Stimulated activated CD4-positive, alpha-beta T cell treated with anti-CD3 and anti-CD28 coated beads, Interleukin-1b, Interleukin-23, amount 100 ng/mL, for 4 hours (primary cell): ENCODE data around the gene NEUROD2.
A peak's percentile ranks its signal among the peaks of the same experiment; 100 is the strongest.

Experiments
- DNase-seq, 2 donors: peaks; one replicate each; pipeline ENCODE4 v3.0.0-alpha.2; 2020; ENCODE audit warnings: low read depth in 2 of 2

The NEUROD2 gene

DNA sequence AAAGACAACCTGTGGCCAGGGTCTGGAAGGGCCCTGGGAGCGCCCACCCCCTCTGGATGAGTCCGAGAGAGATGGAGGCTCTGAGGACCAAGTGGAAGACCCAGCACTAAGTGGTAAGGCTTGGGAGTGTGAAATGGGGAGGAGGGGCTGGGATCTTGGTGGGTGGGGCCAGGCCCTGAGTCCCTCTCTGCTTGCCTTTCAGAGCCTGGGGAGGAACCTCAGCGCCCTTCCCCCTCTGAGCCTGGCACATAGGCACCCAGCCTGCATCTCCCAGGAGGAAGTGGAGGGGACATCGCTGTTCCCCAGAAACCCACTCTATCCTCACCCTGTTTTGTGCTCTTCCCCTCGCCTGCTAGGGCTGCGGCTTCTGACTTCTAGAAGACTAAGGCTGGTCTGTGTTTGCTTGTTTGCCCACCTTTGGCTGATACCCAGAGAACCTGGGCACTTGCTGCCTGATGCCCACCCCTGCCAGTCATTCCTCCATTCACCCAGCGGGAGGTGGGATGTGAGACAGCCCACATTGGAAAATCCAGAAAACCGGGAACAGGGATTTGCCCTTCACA, 28.0 kb upstream of the NEUROD2 start:
- DNase-seq = no peak

DNA sequence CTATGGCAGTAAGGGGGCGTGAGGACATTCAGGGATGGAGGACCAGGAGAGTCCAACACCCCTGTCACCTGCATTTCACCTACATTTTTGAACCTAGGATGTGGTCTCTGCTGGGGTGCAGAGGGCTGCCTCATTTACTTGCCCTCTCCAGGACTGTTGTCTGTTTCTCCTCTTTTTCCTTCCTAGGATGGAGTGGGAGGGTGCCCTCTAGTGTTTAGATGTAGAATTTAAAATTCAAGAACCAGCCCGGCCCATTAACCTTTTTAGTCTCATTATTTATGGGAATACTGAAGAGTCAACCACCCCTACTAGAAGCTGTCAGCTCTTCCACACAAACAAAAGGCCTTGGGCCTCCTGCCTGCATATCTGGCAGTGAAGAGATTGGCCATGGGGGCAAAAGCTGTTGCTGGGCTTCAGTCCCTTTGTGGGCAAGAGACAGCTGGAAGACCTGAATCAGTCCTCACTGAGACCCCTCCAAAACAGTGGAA, 26.7 kb upstream of the NEUROD2 start:
- DNase-seq = no peak

DNA sequence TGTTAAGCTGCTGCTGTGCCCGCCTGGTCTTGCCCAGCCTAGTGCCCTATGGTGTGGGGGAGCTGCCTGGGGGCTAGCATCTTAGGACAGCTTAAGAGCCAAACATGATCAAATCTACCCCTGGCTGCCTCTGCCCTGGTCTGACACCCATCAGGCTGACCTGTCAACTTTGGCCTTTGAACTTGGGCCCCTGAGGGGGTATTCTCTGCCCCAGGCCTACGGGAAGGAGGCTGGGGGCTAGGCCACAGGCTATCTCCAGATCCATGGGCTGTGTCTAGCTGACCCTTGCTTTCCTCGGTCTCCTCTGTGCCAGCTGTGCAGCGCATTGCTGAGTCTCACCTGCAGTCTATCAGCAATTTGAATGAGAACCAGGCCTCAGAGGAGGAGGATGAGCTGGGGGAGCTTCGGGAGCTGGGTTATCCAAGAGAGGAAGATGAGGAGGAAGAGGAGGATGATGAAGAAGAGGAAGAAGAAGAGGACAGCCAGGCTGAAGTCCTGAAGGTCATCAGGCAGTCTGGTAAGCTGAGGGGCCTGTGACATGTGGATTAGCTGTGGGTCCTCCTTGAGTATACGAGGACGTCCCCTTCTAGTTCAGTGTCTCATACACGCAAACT, 26.0 kb upstream of the NEUROD2 start:
- no peak for DNase-seq

DNA sequence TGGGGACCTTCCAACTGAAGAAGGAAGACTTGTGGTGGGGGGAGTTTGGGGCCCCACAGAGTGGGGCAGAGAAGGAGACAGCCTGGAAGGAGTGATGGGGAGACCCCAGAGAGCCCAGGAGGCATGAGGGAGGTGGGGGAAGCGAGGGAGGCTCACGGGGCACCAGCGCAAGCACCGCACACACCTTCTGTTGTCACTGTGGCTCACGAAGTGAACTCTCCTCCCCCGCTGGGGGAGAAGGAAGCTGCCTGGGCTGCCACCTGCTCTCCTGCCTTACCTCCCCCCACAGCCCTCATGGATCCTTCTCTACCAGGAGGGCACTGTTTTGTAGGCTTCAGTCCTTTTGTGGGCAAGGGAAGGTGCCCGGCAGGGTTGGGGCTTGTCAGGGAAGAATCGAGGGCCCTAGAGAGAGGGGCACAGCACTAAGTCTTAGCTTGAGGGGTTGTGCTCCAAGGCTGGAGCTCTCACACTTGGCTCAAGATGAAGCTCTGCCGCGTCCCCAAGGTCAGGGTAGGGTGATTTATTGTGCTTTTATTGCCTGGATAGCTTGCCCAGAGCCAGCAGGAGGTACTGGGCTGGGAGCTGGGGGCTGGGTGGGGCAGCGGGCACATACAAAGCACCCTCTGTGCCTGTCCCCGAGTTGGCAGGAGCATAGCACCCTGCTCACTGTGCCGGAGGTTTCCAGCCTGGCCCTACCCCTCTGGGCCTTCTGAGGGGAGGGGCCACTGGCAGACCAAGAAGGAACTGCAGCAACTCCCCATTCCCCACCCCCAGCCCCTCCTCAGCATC, 24.6 kb upstream of the NEUROD2 start:
- no peak for DNase-seq

DNA sequence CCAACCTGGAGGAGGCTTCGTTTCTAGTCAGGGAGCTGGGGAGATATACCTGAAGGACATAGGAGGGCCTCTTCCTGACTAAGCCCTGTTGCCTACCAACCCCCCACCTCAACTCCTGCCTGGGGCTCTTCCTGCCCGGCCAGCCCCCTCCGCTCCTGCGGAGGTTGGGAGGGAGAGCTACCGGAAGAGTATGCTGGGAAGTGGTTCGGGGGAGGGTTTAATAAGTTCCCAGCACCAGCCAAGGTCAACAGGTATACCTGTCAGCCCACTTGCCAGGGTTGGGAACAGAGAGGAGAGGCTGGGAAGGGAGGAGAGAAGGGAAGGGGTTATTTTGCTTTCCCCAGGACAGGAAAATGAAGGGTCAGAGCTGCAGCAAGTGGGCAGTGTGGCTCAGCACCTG, 23.7 kb upstream of the NEUROD2 start:
- DNase-seq = no peak

DNA sequence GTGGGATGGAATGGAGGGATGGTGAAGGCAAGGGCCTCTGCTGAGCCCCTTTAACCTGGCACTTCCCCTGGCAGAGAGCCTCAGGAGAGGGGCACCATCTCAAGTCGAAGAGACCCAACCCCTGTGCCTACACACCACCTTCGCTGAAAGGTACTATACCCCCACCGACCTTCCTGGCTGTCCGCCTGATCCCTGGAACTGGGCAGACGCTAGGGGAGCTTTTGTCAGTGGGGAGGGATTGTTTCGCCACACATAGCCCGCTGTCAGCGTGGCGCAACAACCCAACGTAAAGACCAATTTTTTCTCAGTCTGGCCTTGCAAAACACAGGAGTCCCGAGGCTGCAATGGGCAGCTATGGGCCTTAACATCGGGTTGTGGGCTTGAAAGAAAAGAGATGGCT, 22.2 kb upstream of the NEUROD2 start:
- DNase-seq = no peak

DNA sequence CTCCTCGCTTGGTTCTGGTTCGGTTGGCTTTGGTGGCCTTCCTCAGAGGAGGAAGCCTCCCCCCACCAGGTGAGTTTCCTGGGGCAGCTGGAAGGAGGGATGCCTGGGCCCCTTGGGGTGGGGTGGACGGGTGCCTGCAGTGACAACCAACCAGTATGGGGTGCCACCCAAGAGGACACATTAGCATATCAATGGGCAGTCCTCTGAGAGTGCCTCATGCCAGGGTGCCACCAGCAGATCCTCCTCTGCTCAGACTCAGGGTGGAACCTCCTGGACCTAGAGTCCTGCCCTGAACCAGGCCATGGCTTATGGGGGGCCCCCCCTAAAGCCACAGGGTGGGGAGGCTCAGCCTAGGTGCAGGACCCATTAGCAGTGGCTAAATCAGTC, 21.8 kb upstream of the NEUROD2 start:
- DNase-seq = no peak

DNA sequence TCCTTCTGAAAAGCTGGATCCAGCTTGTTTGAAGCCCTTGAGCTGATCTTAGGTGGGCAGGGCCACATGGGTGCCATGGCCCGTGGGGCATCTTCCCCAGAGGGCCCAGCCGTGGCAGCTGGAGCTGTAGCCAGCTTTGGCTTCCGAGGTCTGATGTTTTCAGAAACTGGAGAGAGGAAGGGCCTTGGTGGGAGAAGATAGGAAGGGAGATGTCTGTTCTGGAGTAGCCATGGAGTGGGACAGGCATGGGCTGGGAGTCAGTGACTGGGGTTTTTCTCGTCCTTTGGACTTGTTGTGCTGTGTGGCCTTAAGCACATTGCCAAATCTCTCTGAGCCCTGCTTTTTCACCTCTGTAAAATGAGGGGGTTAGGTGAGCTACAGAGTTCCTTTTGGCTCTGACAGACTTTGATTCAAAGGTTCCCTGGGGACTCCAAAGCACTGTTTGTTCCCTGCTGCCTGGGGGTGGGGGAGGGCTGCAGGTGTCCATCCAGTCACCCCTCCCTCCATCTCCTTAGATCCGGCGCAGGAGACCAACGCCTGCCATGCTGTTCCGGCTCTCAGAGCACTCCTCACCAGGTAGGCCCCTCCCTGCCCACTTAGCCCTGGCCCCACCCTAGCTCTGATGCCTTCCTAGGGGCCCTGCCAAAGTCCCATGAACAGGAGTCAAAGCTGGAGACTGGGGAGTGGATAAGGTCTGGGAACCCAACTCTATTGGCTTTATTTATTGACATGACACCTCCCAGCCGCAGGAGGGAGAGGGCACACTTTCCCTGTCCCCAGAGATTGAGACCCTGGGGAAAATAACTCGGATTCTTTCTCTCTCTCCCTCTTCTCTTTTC, 21.2 kb upstream of the NEUROD2 start:
- no peak for DNase-seq

DNA sequence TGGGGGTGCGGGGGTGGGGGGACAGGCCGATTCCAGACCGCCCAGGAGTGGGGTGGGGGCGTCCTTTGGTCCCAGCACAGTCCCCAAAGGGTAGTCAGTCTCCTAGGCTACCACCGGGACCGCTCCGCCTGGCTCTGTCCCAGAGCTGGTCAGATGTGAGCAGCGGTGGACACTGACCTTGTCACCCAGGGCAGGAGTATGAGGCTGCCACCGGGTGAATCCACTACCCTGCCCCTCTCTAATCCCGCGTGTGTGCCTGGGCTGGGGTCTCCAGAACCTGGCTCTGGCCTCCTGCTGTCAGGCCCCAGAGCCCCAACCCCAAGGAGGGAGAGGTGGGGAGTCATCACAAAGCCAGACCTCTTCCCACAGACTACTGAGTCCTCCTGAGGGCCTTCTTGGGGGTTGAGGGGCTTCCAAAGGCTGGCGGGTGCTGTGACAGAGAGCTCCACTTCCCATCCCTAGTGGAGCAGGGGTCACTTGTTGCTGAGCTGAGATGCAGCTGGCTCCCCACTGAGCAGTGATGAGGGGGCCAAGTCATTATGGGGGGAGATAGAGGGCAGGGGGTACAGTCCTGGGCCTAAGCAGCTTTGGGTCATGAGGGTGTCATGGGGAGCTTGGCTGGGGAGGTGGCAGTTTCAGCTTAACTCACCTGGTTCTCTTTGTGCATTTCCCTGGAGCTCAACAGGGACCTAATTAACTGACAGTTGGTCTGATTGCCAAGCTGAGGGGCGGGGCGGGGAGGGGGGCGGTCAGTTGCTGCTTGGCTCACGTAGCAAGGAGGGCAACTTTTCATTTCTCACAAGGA, 20.2 kb upstream of the NEUROD2 start:
- no peak for DNase-seq

DNA sequence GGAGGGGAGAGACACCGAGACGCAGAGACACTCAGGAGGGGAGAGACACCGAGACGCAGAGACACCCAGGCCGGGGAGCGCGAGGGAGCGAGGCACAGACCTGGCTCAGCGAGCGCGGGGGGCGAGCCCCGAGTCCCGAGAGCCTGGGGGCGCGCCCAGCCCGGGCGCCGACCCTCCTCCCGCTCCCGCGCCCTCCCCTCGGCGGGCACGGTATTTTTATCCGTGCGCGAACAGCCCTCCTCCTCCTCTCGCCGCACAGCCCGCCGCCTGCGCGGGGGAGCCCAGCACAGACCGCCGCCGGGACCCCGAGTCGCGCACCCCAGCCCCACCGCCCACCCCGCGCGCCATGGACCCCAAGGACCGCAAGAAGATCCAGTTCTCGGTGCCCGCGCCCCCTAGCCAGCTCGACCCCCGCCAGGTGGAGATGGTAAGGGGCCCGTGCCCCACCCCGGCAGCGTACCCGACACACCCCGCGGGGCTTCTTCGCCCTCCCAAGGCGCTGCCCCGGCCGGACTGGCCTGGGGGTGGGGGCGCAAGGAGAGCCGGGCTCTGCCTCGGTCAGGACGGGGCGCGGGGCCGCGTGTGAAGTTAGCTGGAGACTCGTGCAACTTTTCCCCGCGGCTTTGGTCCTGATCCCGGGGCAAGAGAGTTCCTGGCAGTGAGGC, 19.5 kb upstream of the NEUROD2 start:
- no peak for DNase-seq

DNA sequence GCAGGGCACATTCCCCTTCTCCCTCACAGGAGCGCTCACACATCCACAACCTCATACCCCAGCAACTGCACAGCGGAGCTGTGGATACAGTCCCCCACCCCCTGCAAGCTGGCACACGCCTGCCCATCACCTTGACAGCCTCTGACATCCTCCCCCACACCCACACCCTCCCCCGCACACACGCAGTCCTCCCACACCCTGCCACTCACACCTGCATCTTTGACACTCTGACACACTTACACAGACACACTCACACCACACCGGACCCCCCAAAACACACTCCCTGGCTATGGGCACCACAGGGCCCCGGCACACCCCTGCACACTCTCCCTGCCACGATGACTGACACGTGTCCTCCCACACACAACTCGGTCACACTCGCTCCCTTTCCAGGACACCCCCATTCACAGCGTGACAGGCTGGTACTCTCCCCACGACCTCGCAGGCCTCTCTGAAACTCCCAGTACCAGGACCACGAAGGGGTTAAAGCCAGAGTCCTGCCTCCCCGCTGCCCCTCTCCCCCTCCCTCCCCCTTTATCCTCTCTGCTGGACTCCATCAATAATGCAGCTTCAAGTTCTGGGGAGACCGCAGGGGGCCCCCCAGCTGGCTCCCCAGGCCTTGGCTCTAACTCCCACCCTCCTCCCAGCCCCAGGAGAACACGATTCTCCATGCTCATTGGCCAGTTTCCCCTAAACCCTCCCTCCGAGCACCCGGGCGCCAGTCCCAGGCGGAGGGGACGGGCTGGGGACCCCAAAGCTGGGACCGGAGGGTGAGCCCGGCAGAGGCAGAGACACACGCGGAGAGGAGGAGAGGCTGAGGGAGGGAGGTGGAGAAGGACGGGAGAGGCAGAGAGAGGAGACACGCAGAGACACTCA, 18.7 kb upstream of the NEUROD2 start, which contains the start of gene PPP1R1B:
Gene PPP1R1B, plus strand, starts transcription at position 782 of the 876 bp plus-strand sequence. CDS start 441 bp downstream, outside the sequence.
- DNase-seq = no peak

DNA sequence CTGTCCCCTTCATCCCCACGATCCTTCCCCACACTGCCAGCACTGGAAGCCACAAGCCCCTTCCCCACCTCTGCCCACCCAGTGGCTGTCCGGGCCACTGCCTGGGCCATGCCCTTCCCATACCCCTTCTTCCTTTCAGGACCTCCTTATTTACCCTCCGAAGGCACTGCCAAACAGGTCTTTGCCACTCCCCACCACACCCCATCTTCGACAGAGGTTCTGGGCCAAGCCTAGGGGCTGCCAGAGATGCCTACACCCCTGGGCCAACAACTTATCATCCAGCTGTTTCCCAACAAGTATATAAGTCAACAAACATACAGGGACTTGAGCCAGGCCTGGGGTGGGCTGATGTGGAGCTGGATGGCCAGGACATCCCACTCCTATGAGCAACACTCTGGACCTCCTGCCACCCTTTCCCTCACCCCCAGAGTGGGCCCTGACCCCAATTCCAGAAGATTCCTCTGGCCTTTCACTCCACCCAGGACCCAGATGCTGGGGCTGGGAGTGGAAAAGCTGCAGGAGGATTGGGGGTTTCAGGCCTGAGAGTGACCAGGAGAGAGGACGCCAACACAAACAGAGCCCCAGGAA, 17.6 kb upstream of the NEUROD2 start:
- no peak for DNase-seq

DNA sequence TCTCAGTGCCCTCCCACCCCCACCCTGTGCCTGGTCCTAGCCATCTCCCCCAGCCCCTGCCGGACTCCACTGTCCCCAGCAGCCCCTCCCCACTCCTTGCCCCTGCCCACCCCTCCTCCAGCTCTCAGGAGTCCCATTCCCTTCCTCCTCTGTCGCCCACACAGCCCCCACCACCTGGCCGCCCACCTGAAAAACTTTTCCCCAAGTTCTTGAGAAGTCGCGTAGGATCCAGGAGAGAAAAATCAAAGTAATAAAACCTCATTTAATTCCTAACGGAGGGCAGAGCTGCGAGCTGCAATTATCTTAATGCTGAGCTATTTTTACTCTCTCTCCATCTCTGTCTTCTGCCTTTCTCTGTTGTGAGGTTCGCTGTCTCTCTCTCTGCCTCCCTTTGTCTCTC, 16.6 kb upstream of the NEUROD2 start:
- no peak for DNase-seq

DNA sequence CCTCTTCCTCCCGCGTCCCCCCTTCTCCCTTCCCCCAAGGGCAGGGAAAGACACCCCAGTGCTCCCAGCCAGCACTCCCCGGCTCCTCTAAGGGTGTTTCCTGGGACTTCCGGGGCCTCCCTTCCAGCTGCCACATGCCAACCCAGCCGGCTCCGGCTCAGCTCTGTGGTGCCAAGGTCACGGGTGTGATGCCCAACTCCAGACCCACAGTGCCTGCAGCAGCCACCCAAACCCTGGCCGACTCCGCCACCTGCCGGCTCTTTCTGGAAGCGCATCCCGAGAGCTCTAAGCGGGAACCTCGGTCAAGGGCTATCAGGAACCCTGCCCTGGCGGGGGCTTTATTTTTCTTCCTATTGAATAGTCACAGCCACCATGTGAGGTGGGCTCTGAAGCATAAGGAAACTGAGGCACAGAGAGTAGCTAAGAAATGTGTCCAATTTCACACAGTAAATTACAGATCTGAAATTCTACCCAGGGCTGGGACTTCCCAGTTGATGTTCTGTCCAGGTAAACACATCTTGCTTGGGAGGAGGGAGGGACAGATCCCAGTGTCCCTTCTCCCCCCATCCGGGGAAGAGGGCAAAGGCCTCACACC, 15.7 kb upstream of the NEUROD2 start:
- DNase-seq = peak; percentile 84 to 85

DNA sequence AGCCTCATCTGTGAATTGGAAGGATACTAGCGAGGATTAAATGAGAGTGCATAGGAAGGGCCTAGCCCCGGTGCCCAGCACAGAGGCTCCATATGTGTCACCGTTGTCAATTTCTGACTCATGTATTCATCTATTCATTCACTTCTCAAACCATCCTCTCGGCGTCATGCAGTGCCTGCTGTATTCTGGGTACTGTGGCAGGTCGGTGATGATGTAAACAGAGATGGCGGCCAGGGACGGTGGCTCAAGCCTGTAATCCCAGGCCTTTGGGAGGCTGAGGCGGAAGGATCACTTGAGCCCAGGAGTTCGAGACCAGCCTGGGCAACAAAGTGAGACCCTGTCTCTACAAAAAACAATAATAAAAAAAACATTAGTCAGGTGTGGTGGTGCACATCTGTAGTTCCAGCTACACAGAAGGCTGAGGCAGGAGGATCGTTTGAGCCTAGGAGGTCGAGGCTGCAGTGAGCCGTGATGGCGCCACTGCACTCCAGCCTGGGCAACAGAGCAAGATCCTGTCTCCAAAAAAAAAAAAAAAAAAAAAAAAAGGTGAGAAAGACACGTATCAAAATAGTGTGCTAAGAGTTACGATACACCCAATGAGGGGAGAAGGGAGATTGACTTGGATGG, 14.8 kb upstream of the NEUROD2 start:
- DNase-seq = no peak

DNA sequence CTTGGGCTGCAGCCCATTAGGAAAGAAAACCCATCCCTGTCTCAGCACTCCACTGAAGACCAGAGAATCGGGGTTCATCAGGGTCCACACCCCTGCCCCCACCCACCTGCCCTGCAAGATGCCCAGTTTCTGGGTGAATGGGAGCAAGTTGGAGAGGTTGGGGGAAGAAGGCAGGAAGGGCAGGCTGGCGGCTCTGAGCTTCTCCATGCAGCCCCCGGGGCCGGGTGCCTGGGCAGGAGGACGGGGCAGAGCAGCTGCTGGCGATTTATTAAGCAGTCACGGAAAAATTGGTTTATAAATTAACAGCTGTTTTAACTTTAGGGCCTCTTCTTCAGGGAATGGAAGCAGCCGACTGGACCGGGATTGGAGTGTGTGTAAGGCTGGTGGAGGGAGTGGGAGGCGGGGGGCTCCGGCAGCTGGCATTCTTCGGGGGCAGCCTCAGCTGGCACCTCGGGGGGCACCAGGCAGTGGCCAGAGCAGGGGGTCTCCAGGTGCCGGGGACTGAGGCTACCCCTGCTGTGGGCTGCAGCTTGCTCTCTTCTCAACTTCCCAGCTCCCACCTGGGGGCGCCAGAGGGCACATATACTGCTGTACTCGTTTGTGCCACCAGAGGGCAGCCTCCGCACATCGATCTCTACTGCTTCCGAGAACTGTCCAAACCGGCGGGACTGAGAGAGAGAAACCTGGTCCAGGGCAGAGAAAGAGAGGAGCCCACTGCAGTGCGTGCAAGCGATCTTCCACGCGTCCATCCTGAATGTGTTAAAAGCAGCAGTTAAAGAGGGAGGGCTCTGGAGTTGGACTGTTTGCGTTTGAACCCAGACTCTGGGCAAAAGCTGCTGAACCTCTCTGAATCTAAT, 14.0 kb upstream of the NEUROD2 start:
- peak; percentile 82 to 92 for DNase-seq

DNA sequence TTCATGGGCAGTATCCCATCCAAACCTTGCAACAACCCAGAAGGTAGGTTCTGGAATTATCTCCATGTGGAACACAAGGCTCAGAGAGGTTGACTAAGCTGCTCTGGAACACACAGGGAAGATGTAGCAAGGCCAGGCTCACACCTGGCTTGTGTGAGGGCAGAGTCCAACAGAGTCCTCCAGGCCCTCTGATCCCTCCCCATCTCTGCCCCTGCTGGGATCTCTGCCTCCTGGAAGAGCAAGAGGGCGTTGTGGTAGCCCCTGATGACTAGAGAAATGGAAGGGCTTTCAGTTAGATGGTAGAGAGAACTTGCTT, 12.0 kb upstream of the NEUROD2 start:
- DNase-seq = no peak
